Activated CD8-positive, alpha-beta T cell treated with anti-CD3 and anti-CD28 coated beads for 36 hours (primary cell): ENCODE results near the gene ERLEC1. TPM values are rescaled to one million over a fixed set of nuclear protein-coding genes. Genes with fewer than 3 reads are reported as not detected.

Source experiments
- ATAC-seq: fragments of 200-7000 bp; cut with Tn5 transposase; one replicate; pipeline ENCODE4 v1.10.0; 2021; ENCODE audit warnings: mild to moderate bottlenecking, moderate library complexity
- CTCF ChIA-PET: fragments of 350-600 bp; sonication (Branson Sonifier 250); formaldehyde crosslinking; loops from one replicate; lab custom pipeline; 2021; ENCODE audit warnings: antibody characterized with exemption; lab: Charles Lee
- POLR2A ChIA-PET: fragments of 350-600 bp; sonication (Branson Sonifier 250); formaldehyde crosslinking; loops from one replicate; lab custom pipeline; 2021; ENCODE audit warnings: antibody characterized with exemption; lab: Charles Lee
- DNase-seq: peaks from one replicate; pipeline ENCODE4 v3.0.0-alpha.2; 2020
- H3K27ac Mint-ChIP-seq: one replicate; pipeline ENCODE4 v1.8.0; 2021; ENCODE audit warnings: mild to moderate bottlenecking, mixed read lengths
- H3K27me3 Mint-ChIP-seq: one replicate; pipeline ENCODE4 v1.8.0; 2021; ENCODE audit warnings: mixed read lengths
- H3K36me3 Mint-ChIP-seq: one replicate; pipeline ENCODE4 v1.8.0; 2021; ENCODE audit warnings: low read depth, mixed read lengths
- H3K4me1 Mint-ChIP-seq: one replicate; pipeline ENCODE4 v1.8.0; 2021; ENCODE audit warnings: low read depth, mixed read lengths
- H3K4me3 Mint-ChIP-seq: one replicate; pipeline ENCODE4 v1.8.0; 2021; ENCODE audit warnings: mild to moderate bottlenecking, moderate library complexity, mixed read lengths
- H3K9me3 Mint-ChIP-seq: one replicate; pipeline ENCODE4 v1.8.0; 2021; ENCODE audit warnings: mixed read lengths
- CTCF ChIP-seq: fragments of 200-600 bp; IDR thresholded peaks from one replicate; pipeline ENCODE4 v1.8.0; 2022; ENCODE audit warnings: antibody characterized with exemption, mild to moderate bottlenecking
- intact Hi-C: fragments of 100-400 bp; cut with micrococcal nuclease; formaldehyde crosslinking; loops from one replicate; pipeline ENCODE4 v1.10.0; 2022
- total RNA-seq, 2 experiments: library from RNA; stranded (reverse); gene quantifications; one replicate each; pipeline ENCODE4 v1.2.3, GENCODE V29; 2021

Gene ERLEC1
- total RNA-seq, 2 experiments from 2014 or later: 15.6 to 19.2 TPM

- peaks cover 30% of the 10 kb centered on the region for H3K4me1 Mint-ChIP-seq
- ChIA-PET CTCF (interaction anchor here (1.2 to 2.2 kb wide), 2 partner anchors 9 kb away, joined by 5 to 8 read pairs; partner anchors contain the start of gene CHAC2), POLR2A (interaction anchor here (2.9 kb wide), 1 partner anchor 9 kb away, joined by 17 read pairs; the partner anchor contains the start of gene CHAC2)
- H3K27ac Mint-ChIP-seq: peak overlapping the region; percentile 65
- H3K4me3 Mint-ChIP-seq: no peak overlapping the region
- H3K9me3 Mint-ChIP-seq: no peaks in the 10 kb centered on the region
- no peak for ATAC-seq
- H3K36me3 Mint-ChIP-seq: peaks cover 53% of the 10 kb centered on the region
- no peaks in the 10 kb centered on the region for H3K27me3 Mint-ChIP-seq
- DNase-seq: no peak
- intact Hi-C loops: no loop called here
- TF ChIP-seq CTCF: no peak
Measured at GRCh38 chr2:53777134-53777533, 9.7 kb upstream of the ERLEC1 start.

DNA sequence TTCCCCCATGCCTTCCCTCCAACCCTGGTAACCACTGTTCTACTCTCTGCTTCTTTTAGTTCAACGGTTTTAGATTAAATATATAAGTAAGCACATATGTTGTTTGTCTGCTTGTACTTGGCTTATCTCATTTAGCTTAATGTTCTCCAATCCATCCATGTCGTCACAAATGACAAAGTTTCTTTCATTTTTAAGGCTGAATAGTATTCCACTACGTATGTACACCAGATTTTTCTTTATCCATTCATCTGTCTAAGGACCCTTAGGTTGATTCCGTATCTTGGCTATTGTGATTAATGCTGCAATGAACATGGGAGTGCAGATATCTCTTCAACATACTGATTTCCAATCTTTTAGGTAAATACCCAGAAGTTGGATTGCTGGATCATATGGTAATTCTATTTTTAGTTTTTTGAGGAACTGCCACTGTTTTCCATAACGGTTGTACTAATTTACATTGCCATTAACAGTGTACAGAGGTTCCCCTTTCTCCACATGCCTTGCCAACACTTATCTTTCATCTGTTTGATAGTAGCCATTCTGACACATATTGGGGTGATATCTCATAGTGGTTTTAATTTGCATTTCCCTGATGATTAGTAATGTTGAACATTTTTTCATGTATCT is 8.2 kb upstream of the ERLEC1 start:
- H3K27me3 Mint-ChIP-seq: no peaks in the 10 kb centered on the region
- ATAC-seq: no peak
- peak overlapping the region; percentile 9 for H3K27ac Mint-ChIP-seq
- ChIA-PET POLR2A (interaction anchor here (1.8 to 2.9 kb wide), 2 partner anchors 11 kb away, joined by 7 to 17 read pairs; partner anchors contain the start of gene CHAC2), CTCF (no interaction called here)
- peaks cover 48% of the 10 kb centered on the region for H3K36me3 Mint-ChIP-seq
- H3K4me1 Mint-ChIP-seq: peaks cover 36% of the 10 kb centered on the region
- no peak overlapping the region for H3K4me3 Mint-ChIP-seq
- DNase-seq: no peak
- no peaks in the 10 kb centered on the region for H3K9me3 Mint-ChIP-seq
- TF ChIP-seq CTCF: no peak
- intact Hi-C loops: no loop called here

DNA sequence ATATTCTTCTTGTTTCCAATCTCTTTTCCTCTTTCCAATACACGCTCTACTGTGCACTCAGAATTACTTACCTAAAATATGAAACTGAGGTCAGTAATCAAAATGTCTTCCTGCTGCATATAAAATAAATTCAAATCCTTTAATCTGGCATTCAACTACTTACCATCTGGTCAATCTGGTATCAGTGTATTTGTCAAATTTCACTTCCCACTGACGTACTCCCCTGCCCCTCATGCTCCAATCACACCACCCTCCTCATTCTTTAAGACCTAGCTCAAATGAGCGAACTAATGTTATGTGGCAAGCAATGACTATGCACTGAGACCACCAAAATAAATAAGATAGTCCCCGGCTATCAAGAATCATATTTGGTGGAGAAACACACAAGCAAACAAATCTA is 6.8 kb upstream of the ERLEC1 start:
- Mint-ChIP-seq H3K4me1 (peaks cover 43% of the 10 kb centered on the region), H3K4me3 (no peak overlapping the region), H3K27ac (no peak overlapping the region), H3K9me3 (no peaks in the 10 kb centered on the region), H3K27me3 (no peaks in the 10 kb centered on the region), H3K36me3 (peaks cover 43% of the 10 kb centered on the region)
- CTCF ChIA-PET: interaction anchor here (2.0 kb wide), 1 partner anchor 11 kb away, joined by 6 read pairs; no protein-coding TSS in a partner anchor
- POLR2A ChIA-PET: interaction anchor here (0.6 to 1.8 kb wide), 3 partner anchors 10 to 196 kb away, joined by 3 to 7 read pairs (median 4); partner anchors contain the start of gene CHAC2
- intact Hi-C loops: no loop called here
- no peak for DNase-seq
- no peak for TF ChIP-seq CTCF
- no peak for ATAC-seq

DNA sequence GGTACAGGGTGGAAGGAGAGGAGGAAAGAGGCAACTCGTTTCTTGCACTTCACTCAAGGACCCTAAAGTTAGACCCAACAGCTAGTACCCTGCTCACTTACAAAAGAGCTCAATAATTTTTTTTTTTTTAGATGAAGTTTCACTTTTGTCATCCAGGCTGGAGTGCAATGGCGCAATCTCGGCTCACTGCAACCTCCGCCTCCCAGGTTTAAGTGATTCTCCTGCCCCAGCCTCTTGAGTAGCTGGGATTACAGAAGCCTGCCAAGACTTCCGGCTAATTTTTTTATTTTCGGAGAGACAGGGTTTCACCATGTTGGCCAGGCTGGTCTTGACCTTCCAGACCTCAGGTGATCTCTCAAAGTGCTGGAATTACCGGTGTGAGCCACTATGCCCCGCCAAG is 4.2 kb upstream of the ERLEC1 start:
- DNase-seq (no peak), ATAC-seq (no peak)
- Mint-ChIP-seq H3K27me3 (no peaks in the 10 kb centered on the region), H3K4me3 (no peak overlapping the region), H3K9me3 (no peaks in the 10 kb centered on the region), H3K27ac (no peak overlapping the region), H3K36me3 (peaks cover 30% of the 10 kb centered on the region), H3K4me1 (peaks cover 38% of the 10 kb centered on the region)
- CTCF ChIA-PET: interaction anchor here (1.2 kb wide), 1 partner anchor 14 kb away, joined by 5 read pairs; no protein-coding TSS in a partner anchor
- intact Hi-C loops: no loop called here
- TF ChIP-seq CTCF: no peak
- POLR2A ChIA-PET: no interaction called here

DNA sequence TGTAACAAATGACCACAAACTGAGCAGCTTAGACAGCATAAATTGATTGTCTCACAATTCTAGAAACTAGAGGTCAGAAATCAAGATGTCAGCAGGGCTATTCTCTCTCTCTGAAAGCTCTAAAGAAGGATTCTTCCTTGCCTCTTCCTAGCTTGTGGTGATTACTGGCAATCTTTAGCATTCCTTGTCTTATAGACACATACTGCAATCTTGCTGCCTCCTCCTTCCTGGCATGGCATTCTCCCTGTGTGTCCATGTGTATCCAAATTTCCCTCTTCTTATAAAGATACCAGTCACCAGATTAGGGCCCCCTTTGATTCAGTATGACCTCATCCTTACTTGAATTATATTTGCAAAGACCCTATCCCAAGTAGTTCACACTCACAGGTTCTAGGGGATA is 2.4 kb upstream of the ERLEC1 start:
- Mint-ChIP-seq H3K27ac (peak overlapping the region; percentile 72), H3K4me1 (peaks cover 37% of the 10 kb centered on the region), H3K27me3 (no peaks in the 10 kb centered on the region), H3K4me3 (peak overlapping the region; percentile 92), H3K36me3 (peaks cover 20% of the 10 kb centered on the region), H3K9me3 (no peaks in the 10 kb centered on the region)
- TF ChIP-seq CTCF: no peak
- DNase-seq (no peak), ATAC-seq (no peak)
- ChIA-PET CTCF (interaction anchor here (2.6 kb wide), 1 partner anchor 17 kb away, joined by 16 read pairs; the partner anchor contains the start of gene CHAC2), POLR2A (interaction anchor here (0.9 to 4.2 kb wide), 2 partner anchors 8 to 16 kb away, joined by 3 to 59 read pairs; partner anchors contain the start of gene CHAC2)
- intact Hi-C loops: no loop called here
